ENCODE measurements around the gene MTFP1. TPM values are rescaled to one million over a fixed set of nuclear protein-coding genes. Genes with fewer than 3 reads are reported as not detected.

The MTFP1 gene
- total RNA-seq, 2 experiments from 2014 or later: 37.2 to 38.0 TPM

DNA sequence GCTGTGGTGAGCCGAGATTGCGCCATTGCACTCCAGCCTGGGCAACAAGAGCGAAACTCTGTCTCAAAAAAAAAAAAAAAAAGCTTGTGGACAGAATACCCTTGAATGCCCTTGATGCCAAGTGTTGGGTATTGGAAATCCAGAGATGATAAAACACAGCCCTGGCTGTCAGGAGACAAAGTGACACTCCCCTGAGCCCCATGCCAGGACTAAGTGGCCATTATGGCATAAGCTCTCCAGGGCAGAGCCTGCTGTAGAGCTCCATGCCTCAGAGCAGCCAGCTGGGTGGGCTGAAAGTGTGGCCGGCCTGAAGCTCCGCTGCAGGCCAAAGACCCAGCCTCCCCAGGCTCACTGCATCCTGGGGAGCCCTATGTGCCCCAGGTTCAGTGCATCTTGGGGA, 43.2 kb upstream of the MTFP1 start:
- Histone ChIP-seq H3K4me1 (ENCODE audit: insufficient read depth, low read length) (peaks cover 7% of the 10 kb centered on the region), H3K27ac (ENCODE audit: low read depth in 1 of 2, low read length in 2 of 2) (no peak overlapping the region), H3K36me3 (ENCODE audit: insufficient read depth, low read length) (no peaks in the 10 kb centered on the region), H3K27me3 (ENCODE audit: control insufficient read depth in 1 of 2, insufficient read depth in 2 of 2, low read length in 2 of 2) (no peaks in the 10 kb centered on the region), H3K4me3 (ENCODE audit: low read length) (no peak overlapping the region), H3K9me3 (ENCODE audit: control insufficient read depth in 1 of 2, insufficient read depth in 1 of 2, low read length in 2 of 2) (no peaks in the 10 kb centered on the region)
- DNase-seq (no peak), ATAC-seq (ENCODE audit: poor library complexity) (no peak)
- intact Hi-C loops (cut with DNase I, micrococcal nuclease): no loop called here
- Mint-ChIP-seq H3K27ac (no peak overlapping the region), H3K4me3 (no peak overlapping the region), H3K9me3 (no peaks in the 10 kb centered on the region), H3K36me3 (ENCODE audit: low read depth) (no peaks in the 10 kb centered on the region), H3K4me1 (ENCODE audit: low read depth) (peaks cover 12% of the 10 kb centered on the region), H3K27me3 (no peaks in the 10 kb centered on the region)
- ChIA-PET CTCF (interaction anchor here (1.0 kb wide), 1 partner anchor 119 kb away, joined by 4 read pairs; no protein-coding TSS in a partner anchor), POLR2A (no interaction called here)
- TF ChIP-seq, protein P1, sequence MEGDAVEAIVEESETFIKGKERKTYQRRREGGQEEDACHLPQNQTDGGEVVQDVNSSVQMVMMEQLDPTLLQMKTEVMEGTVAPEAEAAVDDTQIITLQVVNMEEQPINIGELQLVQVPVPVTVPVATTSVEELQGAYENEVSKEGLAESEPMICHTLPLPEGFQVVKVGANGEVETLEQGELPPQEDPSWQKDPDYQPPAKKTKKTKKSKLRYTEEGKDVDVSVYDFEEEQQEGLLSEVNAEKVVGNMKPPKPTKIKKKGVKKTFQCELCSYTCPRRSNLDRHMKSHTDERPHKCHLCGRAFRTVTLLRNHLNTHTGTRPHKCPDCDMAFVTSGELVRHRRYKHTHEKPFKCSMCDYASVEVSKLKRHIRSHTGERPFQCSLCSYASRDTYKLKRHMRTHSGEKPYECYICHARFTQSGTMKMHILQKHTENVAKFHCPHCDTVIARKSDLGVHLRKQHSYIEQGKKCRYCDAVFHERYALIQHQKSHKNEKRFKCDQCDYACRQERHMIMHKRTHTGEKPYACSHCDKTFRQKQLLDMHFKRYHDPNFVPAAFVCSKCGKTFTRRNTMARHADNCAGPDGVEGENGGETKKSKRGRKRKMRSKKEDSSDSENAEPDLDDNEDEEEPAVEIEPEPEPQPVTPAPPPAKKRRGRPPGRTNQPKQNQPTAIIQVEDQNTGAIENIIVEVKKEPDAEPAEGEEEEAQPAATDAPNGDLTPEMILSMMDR (IDR thresholded peaks at IDR 0.05): no peak

DNA sequence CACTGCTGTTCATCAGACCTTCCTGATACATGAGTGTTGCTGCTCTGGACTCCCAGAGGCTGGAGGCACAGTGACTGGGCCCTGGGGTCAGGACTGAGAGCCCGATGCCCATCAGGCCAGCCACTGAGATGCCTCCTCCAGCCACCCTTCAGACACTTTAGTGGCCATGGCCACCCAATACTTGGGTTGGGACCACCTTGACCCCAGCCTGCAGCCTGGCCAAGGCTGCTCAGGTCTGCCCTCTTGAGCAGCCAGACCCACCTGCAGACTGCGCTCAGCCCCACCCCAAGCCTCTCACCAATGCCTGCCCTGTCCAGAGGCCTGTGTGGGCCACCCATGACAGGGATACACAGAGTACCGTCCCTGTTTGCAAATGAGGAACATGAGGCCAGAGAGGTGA, 42.5 kb upstream of the MTFP1 start:
- no peak overlapping the region for H3K27ac Mint-ChIP-seq
- H3K36me3 ChIP-seq (ENCODE audit: insufficient read depth, low read length): no peaks in the 10 kb centered on the region
- TF ChIP-seq, protein P1 (IDR thresholded peaks at IDR 0.05): no peak
- H3K27me3 ChIP-seq (ENCODE audit: control insufficient read depth in 1 of 2, insufficient read depth in 2 of 2, low read length in 2 of 2): no peaks in the 10 kb centered on the region
- no peak overlapping the region for H3K4me3 ChIP-seq (ENCODE audit: low read length)
- no peak overlapping the region for H3K4me3 Mint-ChIP-seq
- H3K9me3 Mint-ChIP-seq: no peaks in the 10 kb centered on the region
- intact Hi-C loops (cut with DNase I, micrococcal nuclease): no loop called here
- H3K9me3 ChIP-seq (ENCODE audit: control insufficient read depth in 1 of 2, insufficient read depth in 1 of 2, low read length in 2 of 2): no peaks in the 10 kb centered on the region
- peaks cover 15% of the 10 kb centered on the region for H3K4me1 Mint-ChIP-seq (ENCODE audit: low read depth)
- ChIA-PET CTCF (interaction anchor here (1.0 kb wide), 1 partner anchor 120 kb away, joined by 4 read pairs; no protein-coding TSS in a partner anchor), POLR2A (no interaction called here)
- H3K36me3 Mint-ChIP-seq (ENCODE audit: low read depth): no peaks in the 10 kb centered on the region
- H3K4me1 ChIP-seq (ENCODE audit: insufficient read depth, low read length): peaks cover 10% of the 10 kb centered on the region
- H3K27me3 Mint-ChIP-seq: no peaks in the 10 kb centered on the region
- ATAC-seq (ENCODE audit: poor library complexity) (no peak), DNase-seq (no peak)
- no peak overlapping the region for H3K27ac ChIP-seq (ENCODE audit: low read depth in 1 of 2, low read length in 2 of 2)

DNA sequence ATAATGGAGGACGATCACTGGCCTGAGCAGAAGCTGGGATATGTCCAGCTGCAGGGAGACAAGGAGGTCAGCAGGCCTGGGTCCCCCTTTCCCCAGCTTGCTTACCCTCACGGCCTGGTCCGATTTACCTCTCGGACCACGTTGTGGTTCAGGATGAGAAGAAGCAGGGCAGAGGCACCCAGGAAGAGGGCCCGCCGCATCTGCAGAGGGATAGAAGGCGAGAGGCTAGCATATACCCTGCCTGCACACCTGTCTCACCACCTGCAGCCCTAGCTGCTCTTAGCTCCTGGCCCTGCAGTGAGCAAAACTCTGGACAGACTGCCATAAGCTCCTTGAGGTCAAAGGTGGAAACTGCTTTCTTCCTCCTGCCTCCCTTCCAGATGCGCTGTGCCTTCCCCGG, 39.6 kb upstream of the MTFP1 start:
- no peak overlapping the region for H3K4me3 ChIP-seq (ENCODE audit: low read length)
- H3K9me3 ChIP-seq (ENCODE audit: control insufficient read depth in 1 of 2, insufficient read depth in 1 of 2, low read length in 2 of 2): no peaks in the 10 kb centered on the region
- no peaks in the 10 kb centered on the region for H3K27me3 ChIP-seq (ENCODE audit: control insufficient read depth in 1 of 2, insufficient read depth in 2 of 2, low read length in 2 of 2)
- H3K36me3 ChIP-seq (ENCODE audit: insufficient read depth, low read length): no peaks in the 10 kb centered on the region
- intact Hi-C loops (cut with DNase I, micrococcal nuclease): loop anchor here (2.0 kb wide), 2 partner anchors 29 to 57 kb away; partner anchors contain the start of genes CCDC157 (in 1 of the 2) and SF3A1 (in 1 of the 2)
- Mint-ChIP-seq H3K4me1 (ENCODE audit: low read depth) (peaks cover 16% of the 10 kb centered on the region), H3K27ac (no peak overlapping the region), H3K27me3 (no peaks in the 10 kb centered on the region), H3K9me3 (no peaks in the 10 kb centered on the region), H3K36me3 (ENCODE audit: low read depth) (no peaks in the 10 kb centered on the region), H3K4me3 (peak overlapping the region; percentile 83)
- no peak for ATAC-seq (ENCODE audit: poor library complexity)
- H3K4me1 ChIP-seq (ENCODE audit: insufficient read depth, low read length): peaks cover 11% of the 10 kb centered on the region
- H3K27ac ChIP-seq (ENCODE audit: low read depth in 1 of 2, low read length in 2 of 2): no peak overlapping the region
- no peak for DNase-seq
- ChIA-PET CTCF (interaction anchor here (1.1 to 4.1 kb wide), 2 partner anchors 41 to 97 kb away, joined by 3 to 99 read pairs; partner anchors contain the start of gene CASTOR1), POLR2A (interaction anchor here (0.5 to 3.0 kb wide), 6 partner anchors 29 to 98 kb away, joined by 3 to 83 read pairs (median 4); partner anchors contain the start of genes CASTOR1, CCDC157 and SF3A1)
- TF ChIP-seq, protein P1 (IDR thresholded peaks at IDR 0.05): no peak

Data from CD4-positive, alpha-beta T cell (primary cell).